Measurements from ENCODE around the gene PRRT2. TPM values are rescaled to one million over a fixed set of nuclear protein-coding genes. Genes with fewer than 3 reads are reported as not detected.

Gene PRRT2
- total and polyA plus RNA-seq, 2 donors (not counting 3 experiments of a cell fraction or from before 2014, with no cell fraction given) = 3.3 TPM

- Histone ChIP-seq H3K9ac (replicated peaks; ENCODE audit: extremely low read depth, insufficient read depth, low read length) (no peak overlapping the region), H3K4me2 (ENCODE audit: insufficient read depth, low read length) (no peak overlapping the region), H3K79me2 (ENCODE audit: control insufficient read depth, insufficient read depth, low read length) (no peaks in the 10 kb centered on the region), H3K4me1 (ENCODE audit: control insufficient read depth, extremely low read depth, insufficient read depth, low read length) (no peaks in the 10 kb centered on the region), H3K36me3 (ENCODE audit: control insufficient read depth in 2 of 2, extremely low read depth in 1 of 2, insufficient read depth in 2 of 2, low read length in 2 of 2) (peaks cover 0 to 22% of the 10 kb centered on the region in 2 experiments), H3K27ac (ENCODE audit: insufficient read depth, low read depth, low read length) (no peak overlapping the region), H3K9me1 (replicated peaks; ENCODE audit: control insufficient read depth, extremely low read depth, insufficient read depth, low read length) (no peaks in the 10 kb centered on the region), H4K20me1 (replicated peaks; ENCODE audit: control insufficient read depth, extremely low read depth, insufficient read depth, low read length) (no peaks in the 10 kb centered on the region), H2AFZ (ENCODE audit: low read depth, low read length) (no peak overlapping the region), H3K27me3 (ENCODE audit: control insufficient read depth in 2 of 2, insufficient read depth in 2 of 2, low read length in 2 of 2) (no peaks in the 10 kb centered on the region), H3K9me3 (replicated peaks; ENCODE audit: control insufficient read depth, insufficient read depth, low read length) (no peaks in the 10 kb centered on the region), H3K4me3 (replicated peaks in 1 of 3; ENCODE audit: insufficient read depth in 1 of 3, low read depth in 1 of 3, low read length in 3 of 3) (no peak overlapping the region)
- TF ChIP-seq EZH2 (IDR thresholded peaks at IDR 0.05; ENCODE audit: borderline replicate concordance, low read depth, low read length, severe bottlenecking) (no peak), GATA2 (IDR thresholded peaks at IDR 0.05; ENCODE audit: insufficient read depth, insufficient read length, low read depth, low read length) (no peak), MYC (IDR thresholded peaks at IDR 0.05; ENCODE audit: low read depth, low read length) (no peak), POLR2A (IDR thresholded peaks at IDR 0.05; ENCODE audit: low read depth, low read length) (no peak), FOS (IDR thresholded peaks at IDR 0.05; ENCODE audit: borderline replicate concordance, insufficient read depth, low read length) (no peak), MAX (IDR thresholded peaks at IDR 0.05; ENCODE audit: insufficient read depth, insufficient read length) (no peak), JUN (IDR thresholded peaks at IDR 0.05; ENCODE audit: borderline replicate concordance, insufficient read depth, insufficient read length, low read depth) (no peak), CTCF (IDR thresholded peaks at IDR 0.05; ENCODE audit: extremely low read depth in 1 of 2, insufficient read depth in 1 of 2, low read depth in 1 of 2, low read length in 2 of 2) (no peak), POLR2AphosphoS5 (IDR thresholded peaks at IDR 0.05; ENCODE audit: insufficient read depth, low read depth, low read length) (no peak)
- ChIA-PET POLR2A (no interaction called here), CTCF (interaction anchor here (0.6 to 1.9 kb wide), 3 partner anchors 9 to 33 kb away, joined by 3 to 8 read pairs (median 4); no protein-coding TSS in a partner anchor)
- FAIRE-seq (no peak), DNase-seq (ENCODE audit: low read depth, low spot score) (no peak)
- BruUV-seq (replicated peaks) = no TSS peak
- dilution Hi-C loops (cut with MboI; ENCODE audit: extremely low pct_ligation_motif_present, low sequenced_read_pairs) (no loop called here), intact Hi-C loops (cut with micrococcal nuclease) (no loop called here)
These were observed 22.1 kb downstream of the PRRT2 start for GRCh38 chr16:29834079-29834478.

All from endothelial cell of umbilical vein (primary cell).